GM18499 (cell line): Measurements from ENCODE around the gene PPP1CA.

Experiments used
- ATAC-seq: cut with Tn5 transposase; IDR thresholded peaks from one replicate; pipeline ENCODE4 v1.9.1; 2021; ENCODE audit warnings: moderate number of reproducible peaks; ENCODE audit not compliant: insufficient read depth, unreplicated experiment

PPP1CA gene

GRCh38 chr11:67372321-67372992, 29.2 kb downstream of the PPP1CA start:
- ATAC-seq, result no peak

DNA sequence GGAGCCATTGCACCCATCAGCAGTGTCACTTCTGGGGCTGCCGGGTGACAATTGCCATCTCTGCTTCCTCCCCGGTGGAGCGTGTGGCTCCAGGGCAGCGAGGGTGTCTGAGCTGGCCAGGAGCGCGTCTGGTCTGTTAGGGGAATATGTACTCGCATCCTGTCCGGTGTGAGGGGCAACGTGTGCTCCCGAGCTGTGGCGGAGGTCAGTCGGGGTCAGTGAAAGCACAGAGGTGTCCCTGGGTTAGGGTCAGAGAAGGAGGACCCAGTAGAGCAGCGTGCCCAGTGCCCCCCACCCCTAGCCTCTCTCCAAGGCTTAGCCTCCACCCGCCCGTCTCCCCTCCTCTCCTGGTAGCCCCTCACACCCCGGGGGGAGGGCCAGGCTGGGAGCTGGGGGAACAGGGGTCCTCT, 29.7 kb downstream of the PPP1CA start:
- no peak for ATAC-seq

DNA sequence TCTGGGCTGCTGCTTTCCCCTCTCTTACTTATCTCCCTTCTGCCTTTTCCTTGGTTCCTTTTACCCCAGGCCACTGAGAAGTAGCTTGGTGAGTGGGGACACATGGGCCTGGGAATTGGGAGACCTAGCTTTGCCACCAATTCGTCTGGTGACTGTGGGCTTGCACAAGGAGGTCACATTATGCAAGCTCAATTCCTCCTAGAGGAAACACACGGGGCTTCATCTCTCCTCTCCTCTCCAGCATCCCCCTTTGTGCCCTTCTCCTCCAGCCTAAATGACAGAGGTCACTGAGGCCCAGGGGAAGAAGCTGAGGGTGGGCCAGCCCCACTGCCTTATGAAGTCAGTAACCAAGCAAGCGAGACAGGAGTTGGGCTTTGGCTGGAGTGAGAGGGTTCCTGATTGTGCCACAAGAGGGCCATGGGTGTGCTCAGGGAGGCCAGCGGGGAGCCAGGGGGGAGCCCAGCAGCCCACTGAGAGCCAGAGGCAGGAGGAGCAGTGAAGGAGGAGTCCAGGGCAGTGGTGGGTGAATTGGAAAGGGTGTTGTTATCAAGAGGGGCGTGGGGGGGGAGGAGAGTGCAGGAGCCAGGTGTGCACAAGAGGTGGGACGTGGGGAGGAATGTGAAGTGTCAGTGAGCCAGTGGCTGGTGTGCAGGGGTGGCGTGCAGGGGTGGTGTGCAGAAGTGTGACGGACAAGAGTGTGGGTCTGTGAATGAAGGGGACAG, 30.3 kb downstream of the PPP1CA start:
- ATAC-seq, result no peak

GRCh38 chr11:67370351-67371076, 31.1 kb downstream of the PPP1CA start:
- ATAC-seq, result no peak

- no peak for ATAC-seq
Observed at GRCh38 chr11:67369801-67370284, 31.8 kb downstream of the PPP1CA start.

DNA sequence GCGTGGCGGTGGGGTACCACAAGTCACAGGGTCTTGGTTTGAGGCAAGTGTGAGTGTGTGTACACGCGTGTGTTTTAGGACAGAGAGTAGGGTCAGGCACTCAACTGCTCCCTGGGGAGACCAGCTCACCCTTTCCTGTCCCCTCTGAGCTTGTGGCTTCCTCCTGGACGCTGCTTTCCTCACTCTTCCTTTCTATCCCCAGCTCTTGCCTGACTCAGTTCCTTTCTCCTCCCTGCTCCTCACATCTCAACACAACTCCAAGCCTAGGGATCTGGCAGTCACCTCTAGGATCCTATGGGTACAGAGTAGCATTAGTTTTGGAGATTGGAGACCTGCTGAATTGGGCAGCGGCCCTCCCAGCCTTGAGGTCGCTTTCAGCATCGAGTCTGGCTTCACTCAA, 32.4 kb downstream of the PPP1CA start:
- no peak for ATAC-seq

DNA sequence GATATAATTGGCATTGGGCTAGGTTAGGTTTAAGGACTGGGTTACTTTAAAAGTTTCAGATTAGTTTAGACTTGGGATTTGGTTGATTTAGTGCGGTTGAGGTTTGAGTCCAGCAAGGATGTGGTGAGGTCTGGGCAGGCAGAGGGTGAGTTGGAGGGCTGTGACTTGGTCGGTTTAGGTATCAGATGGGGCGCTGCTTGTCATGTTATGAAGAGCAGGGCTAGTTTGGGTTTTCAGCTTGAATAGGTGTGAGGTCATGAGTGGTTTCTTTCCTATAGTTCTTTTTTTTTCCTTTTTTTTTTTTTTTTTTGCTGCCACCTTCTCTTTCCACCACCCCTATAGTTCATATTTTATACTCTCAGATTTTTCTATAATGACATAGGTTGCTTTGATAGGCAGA, 33.0 kb downstream of the PPP1CA start:
- no peak for ATAC-seq

DNA sequence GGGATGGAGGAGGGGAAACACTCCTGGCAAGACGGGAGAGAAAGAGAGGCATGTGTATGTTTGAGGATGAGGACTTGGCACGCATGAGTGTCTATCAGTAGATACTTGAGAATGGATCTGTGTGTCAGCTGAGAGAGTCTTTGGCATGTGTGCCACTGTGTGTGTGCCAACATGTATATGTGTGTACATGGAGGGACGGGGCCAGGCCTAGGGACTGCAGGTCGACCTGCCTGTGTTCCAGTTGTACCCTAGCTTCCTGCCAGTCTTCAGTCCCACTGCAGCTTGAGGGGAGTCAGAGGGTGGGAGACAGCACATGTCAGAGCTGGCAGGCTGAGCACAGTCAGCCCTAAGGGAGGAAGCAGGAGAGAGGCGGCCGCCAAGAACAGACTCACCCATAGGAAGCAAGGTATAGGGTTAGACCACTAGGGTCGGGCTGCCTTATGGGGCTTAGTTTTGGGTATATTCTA, 33.9 kb downstream of the PPP1CA start:
- no peak for ATAC-seq

- no peak for ATAC-seq
Observed at GRCh38 chr11:67366961-67367760, 34.5 kb downstream of the PPP1CA start.

- no peak for ATAC-seq
Observed at GRCh38 chr11:67366546-67366945, 35.1 kb downstream of the PPP1CA start.

DNA sequence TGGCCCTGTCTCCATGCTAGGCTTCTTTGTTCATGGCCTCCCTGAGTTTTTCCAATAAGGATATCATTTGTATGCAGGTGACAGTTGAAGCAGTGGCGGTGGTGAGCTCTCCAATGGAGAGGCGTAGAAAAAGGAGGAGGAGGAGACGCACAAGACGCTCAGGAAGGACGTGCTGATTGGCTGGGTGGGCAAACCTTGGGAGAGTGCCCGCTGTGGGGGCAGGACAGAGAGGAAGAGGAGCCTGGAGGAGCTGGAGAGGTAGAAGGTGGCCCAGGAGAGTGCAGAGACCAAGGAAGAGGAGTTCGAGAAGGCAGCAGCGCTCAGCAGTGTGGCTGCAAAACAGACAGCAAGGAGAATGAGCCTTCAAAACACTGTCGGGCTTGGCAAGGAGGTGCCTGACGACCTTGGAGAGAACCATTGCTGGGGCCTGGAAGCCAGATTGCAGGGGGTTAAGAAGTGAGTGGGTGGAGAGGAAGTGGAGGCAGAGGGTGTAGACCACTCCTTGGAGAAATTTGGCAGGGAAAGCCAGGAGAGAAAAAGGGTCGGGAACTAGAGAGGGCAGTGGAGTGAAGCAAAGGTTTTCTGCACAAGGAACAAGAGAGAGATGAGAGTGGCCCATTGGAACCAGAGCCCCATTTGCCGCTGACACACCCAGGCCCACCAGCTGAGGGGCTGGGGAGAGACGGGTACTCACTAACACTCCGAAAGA, 35.8 kb downstream of the PPP1CA start:
- no peak for ATAC-seq

- no peak for ATAC-seq
Observed at GRCh38 chr11:67364783-67365722, 36.6 kb downstream of the PPP1CA start.

DNA sequence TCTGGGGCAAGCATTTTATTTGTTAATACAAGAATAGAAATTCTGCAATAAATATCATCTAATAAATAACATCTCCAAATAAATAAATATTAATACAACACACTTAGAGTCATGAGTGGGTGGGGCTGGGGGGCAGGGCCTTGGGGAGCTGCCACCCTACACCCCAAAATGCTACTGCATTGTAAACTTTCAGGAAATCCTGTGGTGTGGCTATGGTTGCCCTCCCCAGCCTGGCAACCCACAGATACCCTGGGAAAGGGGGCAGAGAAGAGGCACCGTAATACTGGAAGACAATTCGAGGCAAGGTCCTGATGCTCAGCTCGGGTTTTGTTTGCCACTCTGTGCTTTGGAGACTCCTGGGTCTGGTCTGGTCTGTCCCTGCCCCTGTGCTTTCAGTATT, 37.5 kb downstream of the PPP1CA start:
- no peak for ATAC-seq

- no peak for ATAC-seq
Observed at GRCh38 chr11:67357831-67358670, 43.6 kb downstream of the PPP1CA start.

DNA sequence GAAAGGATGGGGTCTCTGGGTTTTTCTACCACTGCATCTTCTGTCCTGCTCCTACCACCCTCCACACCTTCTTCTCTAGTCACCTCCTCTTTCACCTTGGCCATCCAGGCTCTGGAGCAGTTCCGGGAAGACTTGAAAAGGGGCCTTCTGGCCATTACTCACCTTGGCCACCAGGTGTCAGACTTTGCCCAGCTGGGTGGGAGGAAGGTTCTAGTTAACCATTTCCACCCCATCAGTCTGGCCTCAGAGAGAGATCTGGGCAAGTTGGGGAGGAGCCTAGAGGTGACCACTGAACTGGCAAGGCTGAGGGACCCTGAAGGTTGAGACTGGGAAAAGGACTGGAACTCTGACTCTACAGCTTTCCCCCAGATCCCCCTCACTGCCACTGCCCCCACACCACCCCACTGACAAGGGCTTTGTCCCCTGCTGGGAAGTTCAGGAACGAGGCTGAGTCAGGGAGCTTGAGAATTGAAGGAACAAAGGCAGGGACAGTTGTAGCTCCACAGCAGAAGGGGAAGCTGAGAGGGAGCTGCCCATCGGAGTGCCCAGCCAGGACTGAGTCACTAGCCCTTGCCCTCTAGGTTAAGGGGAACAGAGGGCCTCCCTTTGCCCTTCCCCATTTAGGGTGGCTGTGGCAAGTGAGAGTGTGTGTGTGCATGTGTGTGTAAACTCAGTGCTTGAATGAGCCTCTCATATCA, 44.6 kb downstream of the PPP1CA start:
- no peak for ATAC-seq

DNA sequence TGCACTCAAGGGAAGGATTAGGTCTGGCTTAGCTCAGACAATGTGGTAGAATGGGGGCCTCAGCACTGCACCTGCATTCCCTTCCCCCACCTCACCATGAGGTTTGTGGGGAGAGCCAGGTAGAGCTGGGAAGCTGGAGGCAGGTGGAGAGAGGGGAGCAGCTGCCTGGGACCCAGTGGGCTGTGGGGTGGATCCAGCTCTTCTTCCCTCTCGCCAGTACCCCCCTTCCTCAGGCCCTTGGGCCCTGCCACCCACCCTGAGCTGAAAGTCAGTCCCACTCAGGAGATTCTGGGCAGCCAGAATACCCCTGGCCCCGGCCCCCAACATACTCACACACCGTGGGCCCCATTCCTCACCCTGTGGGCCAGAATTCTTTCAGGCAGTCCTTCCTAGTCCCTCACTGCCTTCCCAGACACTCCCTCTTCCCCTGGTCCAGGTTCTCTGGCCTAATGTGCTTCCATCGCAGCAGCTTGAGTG, 45.2 kb downstream of the PPP1CA start:
- ATAC-seq, result no peak

DNA sequence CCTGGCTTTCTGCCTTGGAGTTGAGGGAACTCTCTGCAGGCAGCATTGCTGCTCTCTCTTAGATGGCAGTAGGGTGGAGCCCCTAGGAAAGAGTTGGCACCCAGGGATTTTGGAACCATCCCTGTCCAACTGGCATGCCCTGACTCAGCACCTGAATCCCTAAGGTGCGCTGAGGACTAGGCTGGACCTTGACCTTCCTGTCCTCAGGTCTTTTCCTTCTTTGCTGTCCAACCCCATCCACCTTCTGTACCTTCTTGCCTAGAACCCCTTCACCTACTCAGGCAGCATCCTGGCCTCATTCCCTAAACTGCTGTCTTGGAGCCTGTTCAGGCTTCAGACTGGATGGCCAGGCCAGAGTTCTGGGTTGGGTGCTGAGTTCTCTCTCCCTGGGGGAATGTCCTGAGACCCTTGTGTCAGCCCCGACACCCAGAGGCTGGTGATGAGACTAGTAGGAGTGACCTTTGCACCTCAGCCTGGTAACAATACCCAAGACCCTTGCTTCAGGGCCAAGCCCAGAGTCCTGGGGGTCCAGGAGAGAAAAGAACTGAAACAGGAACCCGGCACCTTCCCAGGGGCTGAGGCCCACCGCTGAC, 45.8 kb downstream of the PPP1CA start:
- ATAC-seq, result no peak
